Measurements from ENCODE around the gene DENND1A.

The DENND1A gene

DNA sequence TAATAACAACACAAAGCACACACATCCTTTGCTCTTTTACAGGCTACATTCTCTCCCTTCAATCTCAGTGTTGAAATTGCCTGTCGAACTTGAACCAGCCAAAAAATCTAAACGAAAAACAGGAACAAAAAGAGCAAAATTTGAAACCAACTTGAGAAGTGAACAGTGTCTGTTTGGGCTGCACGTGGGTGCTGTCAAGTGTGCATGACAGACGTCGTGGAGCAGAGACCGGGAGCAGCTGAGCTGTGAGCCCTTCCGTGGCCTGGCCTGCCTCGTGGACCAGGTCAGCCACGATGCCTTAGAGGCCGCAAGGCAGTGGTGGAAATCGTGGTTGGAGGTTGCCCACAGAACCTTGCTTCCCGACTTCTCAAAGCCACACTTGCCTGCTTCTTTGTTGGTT, 34.8 kb upstream of the DENND1A start:
- no peaks in the 10 kb centered on the region for H4K20me1 ChIP-seq (ENCODE audit: insufficient read depth, low read length, poor library complexity, severe bottlenecking)
- no peaks in the 10 kb centered on the region for H3K36me3 ChIP-seq (ENCODE audit: insufficient read depth, low read length)
- H2AFZ ChIP-seq (ENCODE audit: low read length) = no peak overlapping the region
- TF ChIP-seq, protein P1, sequence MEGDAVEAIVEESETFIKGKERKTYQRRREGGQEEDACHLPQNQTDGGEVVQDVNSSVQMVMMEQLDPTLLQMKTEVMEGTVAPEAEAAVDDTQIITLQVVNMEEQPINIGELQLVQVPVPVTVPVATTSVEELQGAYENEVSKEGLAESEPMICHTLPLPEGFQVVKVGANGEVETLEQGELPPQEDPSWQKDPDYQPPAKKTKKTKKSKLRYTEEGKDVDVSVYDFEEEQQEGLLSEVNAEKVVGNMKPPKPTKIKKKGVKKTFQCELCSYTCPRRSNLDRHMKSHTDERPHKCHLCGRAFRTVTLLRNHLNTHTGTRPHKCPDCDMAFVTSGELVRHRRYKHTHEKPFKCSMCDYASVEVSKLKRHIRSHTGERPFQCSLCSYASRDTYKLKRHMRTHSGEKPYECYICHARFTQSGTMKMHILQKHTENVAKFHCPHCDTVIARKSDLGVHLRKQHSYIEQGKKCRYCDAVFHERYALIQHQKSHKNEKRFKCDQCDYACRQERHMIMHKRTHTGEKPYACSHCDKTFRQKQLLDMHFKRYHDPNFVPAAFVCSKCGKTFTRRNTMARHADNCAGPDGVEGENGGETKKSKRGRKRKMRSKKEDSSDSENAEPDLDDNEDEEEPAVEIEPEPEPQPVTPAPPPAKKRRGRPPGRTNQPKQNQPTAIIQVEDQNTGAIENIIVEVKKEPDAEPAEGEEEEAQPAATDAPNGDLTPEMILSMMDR (conservative IDR thresholded peaks at IDR 0.05; ENCODE audit: low read length) = no peak
- no peak for TF ChIP-seq EZH2phosphoT487 (IDR thresholded peaks at IDR 0.05; ENCODE audit: borderline replicate concordance)
- H3K79me2 ChIP-seq (ENCODE audit: insufficient read depth, low read length) = no peaks in the 10 kb centered on the region
- no peaks in the 10 kb centered on the region for H3K27me3 ChIP-seq (ENCODE audit: insufficient read depth, low read length, poor library complexity, severe bottlenecking)
- no peaks in the 10 kb centered on the region for H3K9me3 ChIP-seq (ENCODE audit: insufficient read depth, low read depth, low read length)
- no peaks in the 10 kb centered on the region for H3K9me2 ChIP-seq (replicated peaks; ENCODE audit: low read depth, low read length)
- no peaks in the 10 kb centered on the region for H3F3A ChIP-seq (ENCODE audit: low read depth)
- no peak overlapping the region for H3K4me3 ChIP-seq (ENCODE audit: low read length, poor library complexity, severe bottlenecking)
- no peak overlapping the region for H3K9ac ChIP-seq (ENCODE audit: low read depth, low read length, poor library complexity, severe bottlenecking)
- H3K4me2 ChIP-seq (ENCODE audit: low read depth, low read length, poor library complexity, severe bottlenecking) = no peak overlapping the region
- no peaks in the 10 kb centered on the region for H3K4me1 ChIP-seq (ENCODE audit: insufficient read depth, low read length, poor library complexity, severe bottlenecking)

DNA sequence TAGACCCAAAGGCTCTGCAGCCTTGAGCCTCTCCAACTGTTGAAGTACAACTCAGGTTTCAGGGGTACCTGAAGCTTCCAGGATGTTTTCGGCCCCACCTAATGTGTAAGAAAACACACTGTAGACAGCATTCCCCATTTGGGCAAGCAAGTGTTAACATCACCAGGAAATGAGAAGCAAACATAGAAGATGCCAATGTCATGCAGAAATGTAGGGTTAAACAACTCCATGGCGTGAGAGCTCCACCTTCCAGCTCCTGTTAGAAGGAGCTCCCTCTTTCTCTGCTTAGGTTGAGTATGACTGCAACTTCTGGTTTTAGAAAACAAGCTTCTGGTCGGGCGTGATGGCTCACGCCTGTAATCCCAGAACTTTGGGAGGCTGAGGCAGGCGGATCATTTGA, 31.0 kb upstream of the DENND1A start:
- no peaks in the 10 kb centered on the region for H3K9me2 ChIP-seq (replicated peaks; ENCODE audit: low read depth, low read length)
- H3K36me3 ChIP-seq (ENCODE audit: insufficient read depth, low read length) = no peaks in the 10 kb centered on the region
- H3K4me2 ChIP-seq (ENCODE audit: low read depth, low read length, poor library complexity, severe bottlenecking) = no peak overlapping the region
- no peaks in the 10 kb centered on the region for H4K20me1 ChIP-seq (ENCODE audit: insufficient read depth, low read length, poor library complexity, severe bottlenecking)
- no peak overlapping the region for H2AFZ ChIP-seq (ENCODE audit: low read length)
- H3K27me3 ChIP-seq (ENCODE audit: insufficient read depth, low read length, poor library complexity, severe bottlenecking) = no peaks in the 10 kb centered on the region
- H3K9me3 ChIP-seq (ENCODE audit: insufficient read depth, low read depth, low read length) = no peaks in the 10 kb centered on the region
- H3F3A ChIP-seq (ENCODE audit: low read depth) = no peaks in the 10 kb centered on the region
- H3K4me3 ChIP-seq (ENCODE audit: low read length, poor library complexity, severe bottlenecking) = no peak overlapping the region
- TF ChIP-seq, protein P1 (conservative IDR thresholded peaks at IDR 0.05; ENCODE audit: low read length) = no peak
- no peak for TF ChIP-seq EZH2phosphoT487 (IDR thresholded peaks at IDR 0.05; ENCODE audit: borderline replicate concordance)
- no peaks in the 10 kb centered on the region for H3K4me1 ChIP-seq (ENCODE audit: insufficient read depth, low read length, poor library complexity, severe bottlenecking)
- H3K79me2 ChIP-seq (ENCODE audit: insufficient read depth, low read length) = no peaks in the 10 kb centered on the region
- no peak overlapping the region for H3K9ac ChIP-seq (ENCODE audit: low read depth, low read length, poor library complexity, severe bottlenecking)

DNA sequence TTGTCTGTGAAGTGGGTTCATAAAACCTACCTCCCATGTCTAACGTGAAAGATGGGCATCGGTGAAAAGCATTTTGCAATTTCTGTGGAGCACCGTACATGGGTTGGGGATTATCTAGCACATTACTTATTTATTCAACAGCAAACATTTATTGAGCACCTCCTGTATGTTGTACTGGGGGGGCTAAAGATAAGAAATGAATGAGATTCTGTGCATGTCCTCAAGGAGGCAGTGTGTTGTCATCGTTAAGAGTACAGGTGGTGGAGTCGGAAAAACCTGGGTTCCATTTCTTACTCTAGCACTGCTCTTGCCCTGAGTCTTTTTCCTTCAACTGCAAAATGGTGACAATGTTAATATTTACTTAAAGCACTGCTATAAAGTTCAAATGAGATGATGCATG, 30.4 kb upstream of the DENND1A start:
- no peaks in the 10 kb centered on the region for H3K9me3 ChIP-seq (ENCODE audit: insufficient read depth, low read depth, low read length)
- no peaks in the 10 kb centered on the region for H3K4me1 ChIP-seq (ENCODE audit: insufficient read depth, low read length, poor library complexity, severe bottlenecking)
- no peaks in the 10 kb centered on the region for H3K27me3 ChIP-seq (ENCODE audit: insufficient read depth, low read length, poor library complexity, severe bottlenecking)
- H3K4me3 ChIP-seq (ENCODE audit: low read length, poor library complexity, severe bottlenecking) = no peak overlapping the region
- no peak overlapping the region for H2AFZ ChIP-seq (ENCODE audit: low read length)
- no peaks in the 10 kb centered on the region for H3K79me2 ChIP-seq (ENCODE audit: insufficient read depth, low read length)
- H3K9ac ChIP-seq (ENCODE audit: low read depth, low read length, poor library complexity, severe bottlenecking) = no peak overlapping the region
- no peaks in the 10 kb centered on the region for H3K9me2 ChIP-seq (replicated peaks; ENCODE audit: low read depth, low read length)
- no peak overlapping the region for H3K4me2 ChIP-seq (ENCODE audit: low read depth, low read length, poor library complexity, severe bottlenecking)
- no peaks in the 10 kb centered on the region for H3F3A ChIP-seq (ENCODE audit: low read depth)
- H4K20me1 ChIP-seq (ENCODE audit: insufficient read depth, low read length, poor library complexity, severe bottlenecking) = no peaks in the 10 kb centered on the region
- TF ChIP-seq, protein P1 (conservative IDR thresholded peaks at IDR 0.05; ENCODE audit: low read length) = peak; percentile 45
- no peak for TF ChIP-seq EZH2phosphoT487 (IDR thresholded peaks at IDR 0.05; ENCODE audit: borderline replicate concordance)
- H3K36me3 ChIP-seq (ENCODE audit: insufficient read depth, low read length) = no peaks in the 10 kb centered on the region
